ENCODE data around the gene AGPAT4.
A peak's percentile ranks its signal among the peaks of the same experiment; 100 is the strongest.

Gene AGPAT4

DNA sequence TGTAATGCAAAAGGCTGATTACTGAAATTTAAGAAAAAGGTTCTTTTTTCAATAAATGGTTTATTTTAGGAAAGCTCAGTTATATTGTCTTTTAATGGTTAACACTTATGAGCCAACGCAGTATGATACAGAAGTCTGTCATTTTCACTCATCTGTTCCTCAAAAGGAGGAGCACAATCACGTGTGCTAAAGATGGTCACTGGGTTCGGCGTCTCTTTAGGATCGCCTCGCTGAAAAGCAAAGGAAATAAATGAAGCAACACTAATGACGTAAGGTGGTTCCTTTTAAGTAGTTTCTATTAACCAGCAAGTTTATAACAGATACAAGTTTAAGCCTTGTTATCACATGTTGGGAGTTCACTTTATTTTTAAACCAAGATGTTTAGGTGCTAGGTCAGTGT is 156.6 kb downstream of the AGPAT4 start:
- no peak for DNase-seq

DNA sequence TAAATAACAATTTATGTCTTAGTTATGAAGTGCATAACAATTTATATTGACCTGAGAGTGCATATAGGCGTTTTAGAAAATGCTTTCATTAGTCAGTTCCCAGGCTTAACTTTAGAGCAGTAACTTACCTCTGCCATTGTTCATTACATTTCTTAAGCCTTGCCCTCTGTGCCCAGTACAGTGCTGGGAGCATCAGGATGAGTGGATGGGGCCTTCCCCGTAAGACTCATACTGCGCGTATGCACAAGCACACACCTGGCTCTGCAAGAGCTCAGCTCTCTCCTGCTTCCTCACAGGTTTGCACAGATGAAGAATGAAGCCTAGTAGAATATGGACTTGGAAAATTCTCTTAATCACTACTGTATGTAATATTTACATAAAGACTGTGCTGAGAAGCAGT is 157.3 kb downstream of the AGPAT4 start:
- no peak for DNase-seq

DNA sequence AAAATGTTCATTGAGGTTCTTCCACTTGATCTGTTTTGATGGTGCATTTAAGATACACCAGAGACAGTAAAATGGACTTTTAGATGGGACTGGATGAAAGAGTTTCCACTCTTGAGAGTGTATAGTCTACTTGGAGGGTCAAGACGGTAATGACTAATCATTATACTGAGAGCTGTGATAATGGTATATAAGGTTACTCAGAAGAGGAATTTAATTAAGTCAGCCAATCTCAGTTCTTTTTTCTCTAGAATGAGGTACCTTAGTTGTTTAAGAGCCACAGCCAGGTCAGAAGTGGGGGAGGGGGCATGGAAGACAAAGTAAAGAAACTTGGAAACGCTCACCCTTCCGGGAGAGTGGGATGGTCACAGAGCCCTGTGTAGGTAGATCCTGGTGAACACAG is 158.4 kb downstream of the AGPAT4 start:
- no peak for DNase-seq

DNA sequence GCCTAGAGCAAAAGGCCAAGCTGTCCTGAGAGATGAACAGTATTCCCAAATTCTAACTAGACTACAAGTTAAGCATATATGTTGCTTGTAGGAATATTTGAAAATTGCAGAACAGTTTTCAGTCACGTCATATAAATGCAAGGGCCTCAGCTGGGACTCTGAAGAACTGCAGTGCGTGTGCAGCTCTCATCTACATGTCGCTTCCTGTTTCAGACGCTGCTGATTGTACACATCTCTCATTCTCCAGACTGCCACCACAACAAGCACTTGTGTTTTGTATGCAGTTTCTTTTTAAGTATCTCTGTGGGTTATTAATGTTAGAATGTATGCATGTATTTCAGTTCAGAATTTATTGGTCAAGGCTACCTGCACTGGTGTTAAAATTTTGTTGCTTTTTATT is 162.6 kb downstream of the AGPAT4 start:
- no peak for DNase-seq

GRCh38 chr6:161110028-161110779 is 163.7 kb downstream of the AGPAT4 start:
- no peak for DNase-seq

DNA sequence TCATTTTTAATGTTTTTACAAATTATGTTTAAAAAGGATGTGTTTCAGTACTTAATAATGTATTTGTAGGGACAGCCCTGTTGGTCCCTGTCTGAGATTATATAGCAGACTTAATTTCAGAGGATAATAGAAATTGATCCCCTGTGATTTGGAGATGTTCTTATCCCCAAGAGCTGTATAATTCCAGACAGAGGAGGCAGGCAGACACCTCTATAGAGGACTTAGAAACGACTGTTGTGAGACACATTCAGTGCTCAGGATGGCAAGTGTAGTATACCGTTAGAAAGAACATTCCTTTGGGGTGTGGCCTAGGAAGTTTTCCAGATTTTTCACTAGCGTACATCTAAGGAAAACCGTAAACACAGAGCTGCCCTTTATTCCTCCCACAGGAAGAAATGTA is 164.5 kb downstream of the AGPAT4 start:
- no peak for DNase-seq

DNA sequence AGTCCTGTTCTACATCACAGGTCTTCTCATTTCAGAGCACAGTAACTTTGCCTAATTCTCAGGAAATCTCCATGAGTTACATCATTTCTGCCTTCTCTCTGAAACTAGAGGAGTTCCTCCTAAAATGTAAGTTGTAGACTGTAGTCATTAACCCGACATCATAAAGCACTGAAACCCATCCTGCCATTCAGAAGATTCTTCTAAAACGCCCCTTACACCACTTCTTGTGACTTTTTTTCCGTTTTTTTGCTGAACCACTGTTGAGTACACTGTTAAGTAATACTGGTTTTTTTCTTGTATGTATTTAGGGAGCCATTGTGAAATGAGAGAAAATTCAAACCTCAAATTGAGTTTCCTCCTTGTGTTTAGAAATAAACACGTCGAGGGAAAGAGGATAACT is 164.9 kb downstream of the AGPAT4 start:
- no peak for DNase-seq

- no peak for DNase-seq
These were observed 165.8 kb downstream of the AGPAT4 start for GRCh38 chr6:161107779-161108730.

DNA sequence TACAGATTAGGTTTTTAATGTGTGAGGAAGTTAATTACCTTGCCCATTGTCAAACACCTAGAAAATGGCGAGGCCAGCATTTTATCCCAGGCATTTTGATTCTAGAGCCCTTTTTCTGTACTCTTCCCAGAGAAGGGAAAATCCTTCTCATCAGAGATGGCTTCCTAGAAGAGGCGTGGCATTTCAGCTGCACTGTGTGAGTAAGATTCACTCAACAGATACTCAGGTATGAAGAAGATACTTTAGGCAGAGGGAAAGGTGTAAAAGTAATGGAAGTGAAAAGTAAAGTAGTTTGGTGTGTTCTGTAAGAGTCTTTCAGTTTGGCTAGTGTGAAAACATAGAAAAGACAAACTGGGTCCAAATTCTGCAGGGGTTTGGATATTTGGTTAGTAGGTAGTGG is 168.5 kb downstream of the AGPAT4 start:
- DNase-seq = no peak

DNA sequence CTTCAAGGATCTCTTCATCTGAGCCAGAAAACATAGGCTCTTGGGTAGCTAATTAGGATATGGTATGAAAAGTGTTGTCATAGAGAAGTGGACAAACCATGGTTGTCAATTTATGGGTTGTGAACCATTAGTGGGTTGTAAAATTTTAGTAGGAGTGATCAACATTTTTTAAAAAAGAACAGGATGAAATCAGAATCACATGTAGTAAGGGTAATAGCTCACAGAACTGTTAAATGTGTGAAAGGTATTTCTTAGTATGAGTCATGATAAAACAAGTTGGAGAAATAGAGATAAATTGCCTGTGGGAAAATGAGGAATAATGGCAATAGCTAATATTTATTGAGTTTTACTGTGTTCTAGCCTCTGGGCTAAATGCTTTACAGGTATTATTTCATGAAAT is 168.9 kb downstream of the AGPAT4 start:
- no peak for DNase-seq

- no peak for DNase-seq
These were observed 170.4 kb downstream of the AGPAT4 start for GRCh38 chr6:161103475-161103874.

GRCh38 chr6:161101517-161101916 is 172.3 kb downstream of the AGPAT4 start:
- DNase-seq = peak in 18 of 56 donors; percentile 5 to 41 (median 13)

GRCh38 chr6:161100072-161100471 is 173.8 kb downstream of the AGPAT4 start:
- peak in 38 of 56 donors; percentile 4 to 68 (median 26) for DNase-seq

DNA sequence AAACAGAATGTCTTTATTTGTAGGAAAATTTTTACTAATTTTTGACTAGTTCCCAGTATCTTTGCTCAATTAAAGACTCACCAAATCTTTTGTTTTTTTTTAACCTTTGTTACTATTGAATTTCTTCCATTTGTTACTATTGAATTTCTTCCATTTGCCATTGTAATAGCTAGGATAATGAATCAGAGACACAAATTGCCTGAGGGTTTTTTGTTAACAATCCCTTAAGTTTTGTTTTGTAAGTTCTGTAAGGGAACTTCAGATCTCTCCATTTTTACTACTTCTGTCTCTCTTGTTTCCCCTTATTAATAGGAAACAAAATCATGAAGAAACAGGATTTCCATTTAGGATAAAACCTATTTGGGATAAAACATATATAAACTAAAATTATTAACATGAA is 177.9 kb downstream of the AGPAT4 start:
- no peak for DNase-seq

GRCh38 chr6:161094955-161095354 is 178.9 kb downstream of the AGPAT4 start:
- DNase-seq = no peak

- no peak for DNase-seq
These were observed 181.7 kb downstream of the AGPAT4 start for GRCh38 chr6:161091972-161092701.

DNA sequence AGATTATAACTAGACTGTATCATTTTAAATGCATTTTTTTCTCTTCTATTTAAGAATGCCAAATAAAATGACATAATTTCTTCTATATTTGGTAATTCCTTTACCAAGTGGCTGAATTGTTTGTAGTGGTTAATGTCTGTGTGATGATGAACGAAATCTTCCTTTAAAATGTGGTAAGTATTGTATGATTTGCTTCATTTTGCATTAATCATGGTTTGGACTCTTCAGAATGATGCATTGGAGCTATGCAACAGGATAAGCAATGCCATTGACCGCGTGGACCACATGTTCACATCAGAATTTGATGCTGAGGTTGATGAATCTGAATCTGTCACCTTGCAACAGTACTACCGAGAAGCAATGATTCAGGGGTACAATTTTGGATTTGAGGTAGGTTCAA is 182.7 kb downstream of the AGPAT4 start:
- no peak for DNase-seq

GRCh38 chr6:161088676-161089328 is 185.1 kb downstream of the AGPAT4 start:
- no peak for DNase-seq

- DNase-seq = no peak
These were observed 188.6 kb downstream of the AGPAT4 start for GRCh38 chr6:161085246-161085645.

- no peak for DNase-seq
These were observed 191.6 kb downstream of the AGPAT4 start for GRCh38 chr6:161082215-161082614.

DNA sequence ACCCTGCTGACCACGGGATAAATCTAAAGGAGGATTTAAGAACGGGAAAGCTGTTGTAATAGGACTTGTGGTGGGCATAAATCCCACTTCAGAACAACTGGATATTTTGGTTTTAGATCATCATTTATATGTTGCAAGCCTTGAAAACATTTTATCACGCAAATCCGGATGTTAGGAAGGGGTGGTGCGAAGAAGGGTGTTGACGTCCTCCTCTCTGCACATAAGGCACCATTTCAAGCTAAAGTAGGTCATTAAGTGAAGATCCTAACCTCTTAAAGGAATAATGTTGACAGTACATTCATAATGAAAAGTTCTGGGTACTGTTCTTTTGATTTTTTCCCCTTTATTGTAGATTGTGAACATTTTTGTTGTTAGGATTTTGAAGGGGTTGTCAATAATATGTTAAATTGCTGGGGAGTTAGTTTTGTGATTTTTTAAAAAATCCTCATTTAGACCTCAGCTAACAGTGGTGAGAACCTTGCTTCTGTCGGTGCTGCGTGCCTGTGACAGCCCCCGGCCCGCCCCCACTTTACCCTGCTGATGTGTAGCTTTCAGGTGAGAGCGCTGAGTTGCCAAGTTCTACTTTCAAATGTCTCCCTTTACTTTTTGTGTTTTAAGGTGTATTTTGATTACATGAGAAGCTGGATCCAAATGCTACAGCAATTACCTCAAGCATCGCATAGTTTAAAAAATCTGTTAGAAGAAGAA is 193.4 kb downstream of the AGPAT4 start:
- peak in 8 of 56 donors; percentile 1 to 32 (median 17) for DNase-seq

Data from nucleus accumbens (tissue), 56 donors.